Measurements from ENCODE around the gene FSTL3. TPM values are rescaled to one million over a fixed set of nuclear protein-coding genes. Genes with fewer than 3 reads are reported as not detected.
A peak's percentile ranks its signal among the peaks of the same experiment; 100 is the strongest.

Gene FSTL3
- total and polyA plus RNA-seq, 2 of the 8 experiments (the other 6 are each of a cell fraction or from before 2014, with no cell fraction given) = 8.1 to 11.8 TPM

- TF ChIP-seq POLR2A (IDR thresholded peaks at IDR 0.05; ENCODE audit: control extremely low read depth in 1 of 2, low read depth in 2 of 2, low read length in 2 of 2) (peak in 1 of 2 experiments; percentile 47; a peak in 2 of 3 replicates), SIN3A (conservative IDR thresholded peaks at IDR 0.05 in 1 of 2, IDR thresholded peaks at IDR 0.05 in 1 of 2; ENCODE audit: low read depth in 1 of 2, low read length in 2 of 2) (no peak), KDM5A (IDR thresholded peaks at IDR 0.05; ENCODE audit: low read length) (no peak), TAF7 (optimal IDR thresholded peaks at IDR 0.05; ENCODE audit: borderline replicate concordance, low read depth, low read length) (peak; percentile 68)
- TF ChIP-seq, protein P1, sequence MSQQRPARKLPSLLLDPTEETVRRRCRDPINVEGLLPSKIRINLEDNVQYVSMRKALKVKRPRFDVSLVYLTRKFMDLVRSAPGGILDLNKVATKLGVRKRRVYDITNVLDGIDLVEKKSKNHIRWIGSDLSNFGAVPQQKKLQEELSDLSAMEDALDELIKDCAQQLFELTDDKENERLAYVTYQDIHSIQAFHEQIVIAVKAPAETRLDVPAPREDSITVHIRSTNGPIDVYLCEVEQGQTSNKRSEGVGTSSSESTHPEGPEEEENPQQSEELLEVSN (IDR thresholded peaks at IDR 0.05) = peak; percentile 52; the same call in 1 of the 2 replicates
Measured at GRCh38 chr19:703651-704446, 27.7 kb downstream of the FSTL3 start (continued).
